HEK293 (cell line): ENCODE results near the gene TTC31.

Experiments
- GLI4 ChIP-seq: fragments of 450-650 bp; formaldehyde crosslinking; IDR thresholded peaks from 2 replicates; pipeline ENCODE4 v1.5.1; 2016; ENCODE audit warnings: missing biosample characterization, missing genetic modification characterization
- KLF8 ChIP-seq: fragments of 450-650 bp; formaldehyde crosslinking; IDR thresholded peaks from 2 replicates; pipeline ENCODE4 v1.5.1; 2016; ENCODE audit warnings: missing biosample characterization, missing genetic modification characterization
- REPIN1 ChIP-seq: fragments of 450-650 bp; formaldehyde crosslinking; IDR thresholded peaks from 2 replicates; pipeline ENCODE4 v1.5.1; 2017; ENCODE audit warnings: missing biosample characterization, missing genetic modification characterization, low read depth
- ZIC2 ChIP-seq: fragments of 450-650 bp; formaldehyde crosslinking; IDR thresholded peaks from 2 replicates; pipeline ENCODE4 v1.5.1; 2016; ENCODE audit warnings: missing biosample characterization, missing genetic modification characterization
- ZNF221 ChIP-seq: fragments of 450-650 bp; formaldehyde crosslinking; IDR thresholded peaks from 2 replicates; pipeline ENCODE4 v1.5.1; 2017; ENCODE audit warnings: missing biosample characterization, missing genetic modification characterization, borderline replicate concordance
- ZNF354C ChIP-seq: fragments of 450-650 bp; formaldehyde crosslinking; IDR thresholded peaks from 2 replicates; pipeline ENCODE4 v1.5.1; 2016; ENCODE audit warnings: missing biosample characterization, missing genetic modification characterization, low read depth, borderline replicate concordance
- ZNF416 ChIP-seq: fragments of 450-650 bp; formaldehyde crosslinking; IDR thresholded peaks from 2 replicates; pipeline ENCODE4 v1.5.1; 2016; ENCODE audit warnings: missing biosample characterization, missing genetic modification characterization
- ZNF518A ChIP-seq: fragments of 450-650 bp; formaldehyde crosslinking; conservative IDR thresholded peaks from 2 replicates; pipeline ENCODE4 v1.5.1; 2016; ENCODE audit warnings: low read depth, missing biosample characterization, missing genetic modification characterization
- ZNF596 ChIP-seq: fragments of 450-650 bp; IDR thresholded peaks from 2 replicates; pipeline ENCODE4 v1.5.0; 2018; ENCODE audit warnings: missing biosample characterization, mild to moderate bottlenecking, missing genetic modification characterization, moderate library complexity
- ZNF776 ChIP-seq: fragments of 450-650 bp; formaldehyde crosslinking; IDR thresholded peaks from 2 replicates; pipeline ENCODE4 v1.5.0; 2017; ENCODE audit warnings: missing biosample characterization, missing genetic modification characterization, borderline replicate concordance
- ZNF785 ChIP-seq: fragments of 450-650 bp; formaldehyde crosslinking; IDR thresholded peaks from 2 replicates; pipeline ENCODE4 v1.5.1; 2016; ENCODE audit warnings: missing biosample characterization, missing genetic modification characterization
- ZNF791 ChIP-seq: fragments of 450-650 bp; formaldehyde crosslinking; IDR thresholded peaks from 2 replicates; pipeline ENCODE4 v1.5.1; 2016; ENCODE audit warnings: missing biosample characterization, missing genetic modification characterization
- ZSCAN16 ChIP-seq: fragments of 450-650 bp; formaldehyde crosslinking; IDR thresholded peaks from 2 replicates; pipeline ENCODE4 v1.5.1; 2016; ENCODE audit warnings: missing biosample characterization, missing genetic modification characterization
- TF ChIP-seq, protein P1 (sequence below): fragments of 450-650 bp; formaldehyde crosslinking; IDR thresholded peaks from 2 replicates; pipeline ENCODE4 v1.5.1; 2017; ENCODE audit warnings: missing biosample characterization, missing genetic modification characterization
- TF ChIP-seq, protein P2 (sequence below): fragments of 450-650 bp; formaldehyde crosslinking; IDR thresholded peaks from 2 replicates; pipeline ENCODE4 v1.5.1; 2016; ENCODE audit warnings: missing biosample characterization, missing genetic modification characterization
- TF ChIP-seq, protein P3 (sequence below): fragments of 450-650 bp; formaldehyde crosslinking; IDR thresholded peaks from 2 replicates; pipeline ENCODE4 v1.5.1; 2017; ENCODE audit warnings: missing biosample characterization, missing genetic modification characterization
- TF ChIP-seq, protein P4 (sequence below): fragments of 450-650 bp; formaldehyde crosslinking; IDR thresholded peaks from 2 replicates; pipeline ENCODE4 v1.5.1; 2016; ENCODE audit warnings: missing biosample characterization, missing genetic modification characterization
- TF ChIP-seq, protein P5 (sequence below): fragments of 450-650 bp; formaldehyde crosslinking; IDR thresholded peaks from 2 replicates; pipeline ENCODE4 v1.5.1; 2016; ENCODE audit warnings: missing biosample characterization, missing genetic modification characterization
- TF ChIP-seq, protein P6 (sequence below): fragments of 450-650 bp; formaldehyde crosslinking; IDR thresholded peaks from 2 replicates; pipeline ENCODE4 v1.5.1; 2016; ENCODE audit warnings: missing biosample characterization, missing genetic modification characterization, borderline replicate concordance

TTC31 gene

GRCh38 chr2:74457549-74458131, 25.2 kb upstream of the TTC31 start (continued):
- TF ChIP-seq ZNF354C (tag by site-specific recombination) (no peak), ZNF791 (no peak), ZNF221 (tag by site-specific recombination) (no peak; the same call in 1 of the 2 replicates), ZNF785 (tag by site-specific recombination) (no peak), ZSCAN16 (no peak), KLF8 (tag by site-specific recombination) (peak; percentile 56; the same call in 1 of the 2 replicates), ZNF518A (tag by site-specific recombination) (no peak), ZNF776 (tag by site-specific recombination) (no peak), REPIN1 (no peak), ZNF596 (tag by site-specific recombination) (no peak), ZIC2 (tag by site-specific recombination) (peak; percentile 52; the same call in 1 of the 2 replicates), ZNF416 (tag by site-specific recombination) (no peak), GLI4 (no peak)
- TF ChIP-seq, protein P1, sequence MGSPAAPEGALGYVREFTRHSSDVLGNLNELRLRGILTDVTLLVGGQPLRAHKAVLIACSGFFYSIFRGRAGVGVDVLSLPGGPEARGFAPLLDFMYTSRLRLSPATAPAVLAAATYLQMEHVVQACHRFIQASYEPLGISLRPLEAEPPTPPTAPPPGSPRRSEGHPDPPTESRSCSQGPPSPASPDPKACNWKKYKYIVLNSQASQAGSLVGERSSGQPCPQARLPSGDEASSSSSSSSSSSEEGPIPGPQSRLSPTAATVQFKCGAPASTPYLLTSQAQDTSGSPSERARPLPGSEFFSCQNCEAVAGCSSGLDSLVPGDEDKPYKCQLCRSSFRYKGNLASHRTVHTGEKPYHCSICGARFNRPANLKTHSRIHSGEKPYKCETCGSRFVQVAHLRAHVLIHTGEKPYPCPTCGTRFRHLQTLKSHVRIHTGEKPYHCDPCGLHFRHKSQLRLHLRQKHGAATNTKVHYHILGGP (tag by site-specific recombination): no peak
- TF ChIP-seq, protein P2, sequence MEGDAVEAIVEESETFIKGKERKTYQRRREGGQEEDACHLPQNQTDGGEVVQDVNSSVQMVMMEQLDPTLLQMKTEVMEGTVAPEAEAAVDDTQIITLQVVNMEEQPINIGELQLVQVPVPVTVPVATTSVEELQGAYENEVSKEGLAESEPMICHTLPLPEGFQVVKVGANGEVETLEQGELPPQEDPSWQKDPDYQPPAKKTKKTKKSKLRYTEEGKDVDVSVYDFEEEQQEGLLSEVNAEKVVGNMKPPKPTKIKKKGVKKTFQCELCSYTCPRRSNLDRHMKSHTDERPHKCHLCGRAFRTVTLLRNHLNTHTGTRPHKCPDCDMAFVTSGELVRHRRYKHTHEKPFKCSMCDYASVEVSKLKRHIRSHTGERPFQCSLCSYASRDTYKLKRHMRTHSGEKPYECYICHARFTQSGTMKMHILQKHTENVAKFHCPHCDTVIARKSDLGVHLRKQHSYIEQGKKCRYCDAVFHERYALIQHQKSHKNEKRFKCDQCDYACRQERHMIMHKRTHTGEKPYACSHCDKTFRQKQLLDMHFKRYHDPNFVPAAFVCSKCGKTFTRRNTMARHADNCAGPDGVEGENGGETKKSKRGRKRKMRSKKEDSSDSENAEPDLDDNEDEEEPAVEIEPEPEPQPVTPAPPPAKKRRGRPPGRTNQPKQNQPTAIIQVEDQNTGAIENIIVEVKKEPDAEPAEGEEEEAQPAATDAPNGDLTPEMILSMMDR (tag by site-specific recombination): no peak
- TF ChIP-seq, protein P3, sequence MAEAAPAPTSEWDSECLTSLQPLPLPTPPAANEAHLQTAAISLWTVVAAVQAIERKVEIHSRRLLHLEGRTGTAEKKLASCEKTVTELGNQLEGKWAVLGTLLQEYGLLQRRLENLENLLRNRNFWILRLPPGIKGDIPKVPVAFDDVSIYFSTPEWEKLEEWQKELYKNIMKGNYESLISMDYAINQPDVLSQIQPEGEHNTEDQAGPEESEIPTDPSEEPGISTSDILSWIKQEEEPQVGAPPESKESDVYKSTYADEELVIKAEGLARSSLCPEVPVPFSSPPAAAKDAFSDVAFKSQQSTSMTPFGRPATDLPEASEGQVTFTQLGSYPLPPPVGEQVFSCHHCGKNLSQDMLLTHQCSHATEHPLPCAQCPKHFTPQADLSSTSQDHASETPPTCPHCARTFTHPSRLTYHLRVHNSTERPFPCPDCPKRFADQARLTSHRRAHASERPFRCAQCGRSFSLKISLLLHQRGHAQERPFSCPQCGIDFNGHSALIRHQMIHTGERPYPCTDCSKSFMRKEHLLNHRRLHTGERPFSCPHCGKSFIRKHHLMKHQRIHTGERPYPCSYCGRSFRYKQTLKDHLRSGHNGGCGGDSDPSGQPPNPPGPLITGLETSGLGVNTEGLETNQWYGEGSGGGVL (tag by site-specific recombination): peak; percentile 69; the same call in 1 of the 2 replicates
- TF ChIP-seq, protein P4, sequence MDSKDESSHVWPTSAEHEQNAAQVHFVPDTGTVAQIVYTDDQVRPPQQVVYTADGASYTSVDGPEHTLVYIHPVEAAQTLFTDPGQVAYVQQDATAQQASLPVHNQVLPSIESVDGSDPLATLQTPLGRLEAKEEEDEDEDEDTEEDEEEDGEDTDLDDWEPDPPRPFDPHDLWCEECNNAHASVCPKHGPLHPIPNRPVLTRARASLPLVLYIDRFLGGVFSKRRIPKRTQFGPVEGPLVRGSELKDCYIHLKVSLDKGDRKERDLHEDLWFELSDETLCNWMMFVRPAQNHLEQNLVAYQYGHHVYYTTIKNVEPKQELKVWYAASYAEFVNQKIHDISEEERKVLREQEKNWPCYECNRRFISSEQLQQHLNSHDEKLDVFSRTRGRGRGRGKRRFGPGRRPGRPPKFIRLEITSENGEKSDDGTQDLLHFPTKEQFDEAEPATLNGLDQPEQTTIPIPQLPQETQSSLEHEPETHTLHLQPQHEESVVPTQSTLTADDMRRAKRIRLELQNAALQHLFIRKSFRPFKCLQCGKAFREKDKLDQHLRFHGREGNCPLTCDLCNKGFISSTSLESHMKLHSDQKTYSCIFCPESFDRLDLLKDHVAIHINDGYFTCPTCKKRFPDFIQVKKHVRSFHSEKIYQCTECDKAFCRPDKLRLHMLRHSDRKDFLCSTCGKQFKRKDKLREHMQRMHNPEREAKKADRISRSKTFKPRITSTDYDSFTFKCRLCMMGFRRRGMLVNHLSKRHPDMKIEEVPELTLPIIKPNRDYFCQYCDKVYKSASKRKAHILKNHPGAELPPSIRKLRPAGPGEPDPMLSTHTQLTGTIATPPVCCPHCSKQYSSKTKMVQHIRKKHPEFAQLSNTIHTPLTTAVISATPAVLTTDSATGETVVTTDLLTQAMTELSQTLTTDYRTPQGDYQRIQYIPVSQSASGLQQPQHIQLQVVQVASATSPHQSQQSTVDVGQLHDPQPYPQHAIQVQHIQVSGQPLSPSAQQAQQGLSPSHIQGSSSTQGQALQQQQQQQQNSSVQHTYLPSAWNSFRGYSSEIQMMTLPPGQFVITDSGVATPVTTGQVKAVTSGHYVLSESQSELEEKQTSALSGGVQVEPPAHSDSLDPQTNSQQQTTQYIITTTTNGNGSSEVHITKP (tag by site-specific recombination): 0 out of 2 replicates have a peak, but pooled peaks have one; percentile 17
- TF ChIP-seq, protein P5, sequence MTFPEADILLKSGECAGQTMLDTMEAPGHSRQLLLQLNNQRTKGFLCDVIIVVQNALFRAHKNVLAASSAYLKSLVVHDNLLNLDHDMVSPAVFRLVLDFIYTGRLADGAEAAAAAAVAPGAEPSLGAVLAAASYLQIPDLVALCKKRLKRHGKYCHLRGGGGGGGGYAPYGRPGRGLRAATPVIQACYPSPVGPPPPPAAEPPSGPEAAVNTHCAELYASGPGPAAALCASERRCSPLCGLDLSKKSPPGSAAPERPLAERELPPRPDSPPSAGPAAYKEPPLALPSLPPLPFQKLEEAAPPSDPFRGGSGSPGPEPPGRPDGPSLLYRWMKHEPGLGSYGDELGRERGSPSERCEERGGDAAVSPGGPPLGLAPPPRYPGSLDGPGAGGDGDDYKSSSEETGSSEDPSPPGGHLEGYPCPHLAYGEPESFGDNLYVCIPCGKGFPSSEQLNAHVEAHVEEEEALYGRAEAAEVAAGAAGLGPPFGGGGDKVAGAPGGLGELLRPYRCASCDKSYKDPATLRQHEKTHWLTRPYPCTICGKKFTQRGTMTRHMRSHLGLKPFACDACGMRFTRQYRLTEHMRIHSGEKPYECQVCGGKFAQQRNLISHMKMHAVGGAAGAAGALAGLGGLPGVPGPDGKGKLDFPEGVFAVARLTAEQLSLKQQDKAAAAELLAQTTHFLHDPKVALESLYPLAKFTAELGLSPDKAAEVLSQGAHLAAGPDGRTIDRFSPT (tag by site-specific recombination): no peak
- TF ChIP-seq, protein P6, sequence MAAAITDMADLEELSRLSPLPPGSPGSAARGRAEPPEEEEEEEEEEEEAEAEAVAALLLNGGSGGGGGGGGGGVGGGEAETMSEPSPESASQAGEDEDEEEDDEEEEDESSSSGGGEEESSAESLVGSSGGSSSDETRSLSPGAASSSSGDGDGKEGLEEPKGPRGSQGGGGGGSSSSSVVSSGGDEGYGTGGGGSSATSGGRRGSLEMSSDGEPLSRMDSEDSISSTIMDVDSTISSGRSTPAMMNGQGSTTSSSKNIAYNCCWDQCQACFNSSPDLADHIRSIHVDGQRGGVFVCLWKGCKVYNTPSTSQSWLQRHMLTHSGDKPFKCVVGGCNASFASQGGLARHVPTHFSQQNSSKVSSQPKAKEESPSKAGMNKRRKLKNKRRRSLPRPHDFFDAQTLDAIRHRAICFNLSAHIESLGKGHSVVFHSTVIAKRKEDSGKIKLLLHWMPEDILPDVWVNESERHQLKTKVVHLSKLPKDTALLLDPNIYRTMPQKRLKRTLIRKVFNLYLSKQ: no peak
